Fibroblast of the aortic adventitia (primary cell): Measurements from ENCODE around the gene ITGB6. TPM values are rescaled to one million over a fixed set of nuclear protein-coding genes. Genes with fewer than 3 reads are reported as not detected.

Source experiments
- DNase-seq: peaks from one replicate; pipeline ENCODE4 v3.0.0-alpha.2; 2010; ENCODE audit warnings: low read depth
- H3K4me3 ChIP-seq: 2 replicates; pipeline ENCODE4 v1.5.1; 2011; ENCODE audit warnings: low read depth, mild to moderate bottlenecking, control low read depth, low read length, moderate library complexity
- CTCF ChIP-seq: IDR thresholded peaks from 2 replicates; pipeline ENCODE4 v1.5.1; 2011; ENCODE audit warnings: mild to moderate bottlenecking, low read length, control low read depth, inconsistent platforms; ENCODE audit not compliant: insufficient read depth
- total RNA-seq: library from RNA; depleted of rRNA; stranded (reverse); fragments of >200 nt; gene quantifications from 2 replicates; pipeline ENCODE4 v1.2.3, GENCODE V29; 2012; ENCODE audit warnings: low replicate concordance

The ITGB6 gene
- total RNA-seq, 1 donor = under 0.01 TPM

GRCh38 chr2:160061944-160062291, 138.2 kb downstream of the ITGB6 start:
- no peak for TF ChIP-seq CTCF
- DNase-seq = peak; percentile 18
- H3K4me3 ChIP-seq = peak overlapping the region; percentile 76

- peak; percentile 12 for DNase-seq
- TF ChIP-seq CTCF = no peak
- H3K4me3 ChIP-seq = peak overlapping the region; percentile 76
Observed at GRCh38 chr2:160061533-160061932, 138.5 kb downstream of the ITGB6 start.

- TF ChIP-seq CTCF = no peak
- no peak for DNase-seq
- H3K4me3 ChIP-seq = no peak overlapping the region
Observed at GRCh38 chr2:160060297-160060696, 139.8 kb downstream of the ITGB6 start.

- DNase-seq = no peak
- H3K4me3 ChIP-seq = no peak overlapping the region
- TF ChIP-seq CTCF = no peak
Observed at GRCh38 chr2:160057356-160057755, 142.7 kb downstream of the ITGB6 start.

GRCh38 chr2:160055726-160056108, 144.4 kb downstream of the ITGB6 start:
- no peak for TF ChIP-seq CTCF
- DNase-seq = no peak
- H3K4me3 ChIP-seq = no peak overlapping the region

GRCh38 chr2:160054984-160055725, 144.9 kb downstream of the ITGB6 start:
- DNase-seq = peak; percentile 84
- no peak overlapping the region for H3K4me3 ChIP-seq
- TF ChIP-seq CTCF = no peak

- TF ChIP-seq CTCF = no peak
- no peak for DNase-seq
- H3K4me3 ChIP-seq = no peak overlapping the region
Observed at GRCh38 chr2:160053946-160054345, 146.1 kb downstream of the ITGB6 start.
